Cortex of kidney (tissue), 1 donor: Measurements from ENCODE around the gene NUCB2.

ENCODE experiments used
- DNase-seq: peaks from one replicate; lab custom pipeline; 2025; lab: John Stamatoyannopoulos, UW

Gene NUCB2

DNA sequence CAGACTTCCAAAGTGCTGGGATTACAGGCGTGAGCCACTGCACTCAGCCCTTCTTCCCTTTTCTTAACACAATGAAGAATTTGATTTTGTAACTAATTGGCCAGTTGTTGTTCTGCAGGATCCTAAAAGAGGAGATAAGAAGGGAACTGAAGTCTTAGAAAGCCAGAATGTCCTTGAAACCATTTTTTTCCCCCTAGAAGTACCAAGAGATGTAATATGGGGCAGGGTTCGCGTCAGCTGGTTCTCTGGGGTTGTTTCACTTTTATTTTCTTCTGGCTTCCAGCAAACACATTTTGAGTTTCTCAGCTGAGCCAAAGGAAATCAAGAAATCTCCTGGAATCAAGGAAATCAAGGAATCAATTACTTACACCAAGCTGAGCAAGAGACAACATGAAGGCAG, 7.6 kb upstream of the NUCB2 start:
- DNase-seq = no peak

DNA sequence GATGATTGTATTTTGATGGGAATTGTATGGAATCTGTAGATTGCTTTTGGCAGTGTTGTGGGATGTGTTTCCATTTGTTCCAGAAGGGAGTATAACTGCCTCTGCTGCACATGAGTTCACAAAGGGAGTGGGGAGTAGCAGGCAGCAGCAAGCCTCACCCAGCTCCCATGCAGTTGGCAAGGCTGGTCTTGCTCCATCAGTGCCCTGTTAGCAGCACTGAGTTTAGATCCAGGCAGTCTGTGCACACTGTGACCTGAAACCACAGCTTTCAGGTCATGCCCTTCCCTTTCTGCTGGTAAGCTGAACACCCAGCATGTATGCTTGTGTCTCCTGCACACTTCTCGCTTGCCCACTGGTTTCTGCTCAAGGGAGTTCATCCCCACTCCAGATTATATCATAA, 3.7 kb upstream of the NUCB2 start:
- no peak for DNase-seq

DNA sequence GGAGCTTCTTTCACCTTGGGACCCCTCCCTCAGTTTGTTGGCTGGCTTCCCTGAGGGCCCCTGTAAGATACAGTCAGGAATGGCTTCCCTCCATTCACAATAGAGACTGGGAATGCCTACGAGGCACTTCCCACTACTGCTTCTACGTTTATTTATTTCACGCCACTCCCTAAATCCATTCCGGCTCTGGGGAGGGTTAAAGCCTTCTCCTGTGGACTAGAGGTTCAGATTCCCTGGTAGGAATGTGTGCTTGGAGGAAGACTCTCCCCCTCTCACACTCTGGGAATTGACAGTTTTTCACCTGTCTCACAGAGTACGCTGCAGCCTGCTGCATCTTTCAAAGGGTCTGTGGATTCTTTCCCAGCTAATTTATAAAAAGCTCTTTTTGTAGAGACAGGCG, 3.3 kb upstream of the NUCB2 start:
- DNase-seq = no peak

DNA sequence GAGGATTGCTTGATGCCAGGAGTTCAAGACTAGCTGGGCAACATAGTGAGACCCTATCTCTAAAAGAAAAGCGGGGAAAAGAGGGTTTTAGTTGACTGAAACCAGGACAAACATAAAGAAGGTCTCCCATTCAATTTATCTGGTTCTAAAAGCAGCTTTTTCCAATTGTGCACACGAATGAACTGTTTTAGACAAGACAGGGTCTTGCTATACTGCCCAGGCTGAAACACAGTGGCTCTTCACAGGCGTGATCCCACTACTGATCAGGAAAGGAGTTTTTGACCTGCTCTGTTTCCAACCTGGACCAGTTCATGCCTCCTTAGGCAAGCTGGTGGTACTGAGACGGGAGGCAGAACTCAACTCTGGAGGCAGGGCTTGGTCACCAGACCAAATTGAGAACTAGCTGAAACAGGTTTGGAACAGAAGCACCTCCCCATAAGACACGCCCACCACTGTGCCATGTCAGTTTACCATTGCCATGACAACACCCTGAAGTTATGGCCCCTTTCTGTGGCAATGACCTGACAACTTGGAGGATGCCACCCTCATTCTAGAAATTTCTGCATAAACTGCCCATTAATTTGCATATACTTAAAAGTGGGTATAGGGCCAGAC, 2.8 kb upstream of the NUCB2 start:
- no peak for DNase-seq

DNA sequence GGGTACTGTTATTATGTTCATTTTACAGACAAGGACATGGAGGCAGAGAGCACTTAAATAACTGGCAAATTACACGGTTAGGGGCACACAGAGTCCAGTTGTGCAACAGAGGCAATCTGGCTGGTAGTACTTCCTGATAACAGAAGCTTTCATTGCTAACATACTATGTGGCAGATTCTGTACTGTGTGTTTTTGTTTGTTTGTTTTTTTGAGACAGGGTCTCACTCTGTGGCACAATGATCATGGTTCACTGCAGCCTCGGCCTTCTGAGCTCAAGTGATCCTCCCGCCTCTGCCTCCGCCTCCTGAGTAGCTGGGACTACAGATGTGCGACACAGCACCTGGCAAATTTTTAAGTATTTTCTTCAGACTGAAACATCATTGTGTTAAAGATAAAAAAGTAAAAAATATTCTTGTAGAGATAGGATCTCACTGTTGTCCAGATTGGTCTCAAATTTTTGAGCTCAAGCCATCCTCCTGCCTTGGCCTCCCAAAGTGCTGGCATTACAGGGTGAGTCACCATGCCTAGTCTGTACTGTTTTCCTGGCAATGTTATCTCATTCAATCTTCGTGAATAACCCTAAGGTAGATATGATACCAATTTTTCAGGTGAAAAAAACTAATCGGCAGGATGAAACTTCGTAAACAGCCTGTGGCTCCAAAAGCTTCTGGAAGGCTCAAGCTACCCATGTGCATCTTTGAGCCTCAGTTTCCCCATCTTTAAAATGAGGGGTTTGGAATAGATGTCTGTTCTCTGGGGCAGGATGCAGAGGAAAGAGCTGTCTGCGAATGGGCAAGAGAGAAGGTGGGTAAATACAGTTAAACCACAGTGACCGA, 921 bp upstream of the NUCB2 start:
- no peak for DNase-seq

DNA sequence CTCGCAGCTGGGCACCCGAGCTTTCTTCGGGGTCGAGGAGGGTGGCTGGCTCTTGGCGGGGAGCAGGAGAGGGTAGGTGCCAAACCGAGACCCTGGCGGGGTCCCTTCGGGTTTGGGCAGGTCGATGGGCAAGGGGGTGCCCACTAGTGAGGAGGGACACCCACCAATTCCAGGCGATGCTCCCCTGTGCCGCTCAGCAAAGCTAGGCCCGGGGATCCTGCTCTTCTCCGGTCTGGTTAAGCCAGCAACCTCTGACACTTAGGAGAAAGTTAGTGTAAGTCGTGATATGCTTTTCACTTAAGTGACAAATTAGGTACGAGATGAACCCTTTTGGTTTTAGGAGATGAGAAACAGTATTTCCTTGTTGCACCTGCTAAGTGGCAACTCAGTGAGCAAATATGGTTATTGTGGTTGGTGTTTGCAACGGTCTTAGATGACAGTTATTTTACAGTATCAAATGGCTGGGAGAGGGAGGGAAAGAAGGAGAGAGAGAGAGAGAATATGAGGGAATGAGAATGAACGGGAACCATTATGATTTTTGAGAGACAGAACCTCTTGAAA, 565 bp downstream of the NUCB2 start:
- DNase-seq = no peak

DNA sequence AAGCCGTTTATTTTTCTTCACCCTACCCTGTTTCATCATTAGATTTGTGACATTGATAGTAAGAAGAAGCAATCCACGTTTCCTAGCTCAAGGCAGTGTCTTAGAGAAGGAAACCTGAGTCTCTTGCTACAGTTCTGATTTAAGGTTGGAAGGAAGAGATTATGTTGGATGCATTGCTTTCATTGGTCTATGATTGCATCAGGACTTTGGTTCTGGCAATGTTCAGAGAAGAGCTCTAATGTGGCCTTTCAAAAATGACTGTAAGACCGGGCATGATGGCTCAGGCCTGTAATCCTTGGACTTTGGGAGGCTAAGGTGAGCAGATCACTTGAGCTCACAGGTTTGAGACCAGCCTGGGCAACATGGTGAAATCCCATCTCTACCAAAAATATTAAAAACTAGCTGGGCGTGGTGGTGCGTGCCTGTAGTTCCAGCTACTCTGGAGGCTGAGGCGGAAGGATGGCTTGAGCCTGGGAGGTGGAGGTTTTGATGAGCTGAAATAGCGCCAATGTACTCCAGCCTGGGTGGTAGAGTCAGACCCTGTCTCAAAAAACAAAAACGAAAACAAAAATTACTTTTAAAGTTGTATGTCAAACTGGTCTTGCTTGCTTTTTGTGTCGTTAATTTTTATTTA, 4.1 kb downstream of the NUCB2 start:
- no peak for DNase-seq

DNA sequence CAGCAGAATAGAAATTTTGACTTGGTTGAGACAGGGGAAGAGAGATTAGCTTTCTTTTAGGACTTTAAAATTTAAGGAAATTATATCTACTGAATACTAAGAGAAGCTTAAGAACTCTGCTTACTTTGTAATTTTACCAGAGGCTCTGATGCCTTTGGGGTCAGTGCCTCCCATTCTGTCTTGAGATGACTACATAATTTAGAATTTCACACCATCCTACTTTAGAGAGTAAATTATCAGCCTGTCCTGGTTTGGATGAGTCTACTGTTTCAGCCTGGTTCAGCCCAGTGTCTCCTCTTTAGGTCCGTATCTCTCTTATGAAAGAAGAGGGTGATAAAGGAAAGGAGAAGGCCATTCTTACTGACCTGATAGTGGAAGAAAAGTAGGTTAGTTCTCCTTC, 9.8 kb downstream of the NUCB2 start:
- no peak for DNase-seq

DNA sequence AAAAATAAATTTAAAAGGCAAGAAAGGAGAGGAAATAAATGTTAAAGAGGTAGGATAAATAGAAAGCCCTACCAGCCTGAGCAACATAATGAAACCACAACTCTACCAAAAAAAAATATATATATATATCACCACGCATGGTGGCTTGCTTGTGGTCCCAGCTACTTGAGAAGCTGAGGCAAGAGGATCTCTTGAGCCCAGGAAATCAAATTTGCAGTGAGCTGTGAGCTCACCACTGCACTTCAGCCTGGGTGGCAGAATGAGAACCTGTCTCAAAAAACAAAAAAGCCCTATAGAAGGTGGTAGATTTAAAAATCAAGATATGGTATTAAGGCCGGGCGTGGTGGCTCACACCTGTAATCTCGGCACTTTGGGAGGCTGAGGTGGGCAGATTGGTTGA, 10.5 kb downstream of the NUCB2 start:
- no peak for DNase-seq

DNA sequence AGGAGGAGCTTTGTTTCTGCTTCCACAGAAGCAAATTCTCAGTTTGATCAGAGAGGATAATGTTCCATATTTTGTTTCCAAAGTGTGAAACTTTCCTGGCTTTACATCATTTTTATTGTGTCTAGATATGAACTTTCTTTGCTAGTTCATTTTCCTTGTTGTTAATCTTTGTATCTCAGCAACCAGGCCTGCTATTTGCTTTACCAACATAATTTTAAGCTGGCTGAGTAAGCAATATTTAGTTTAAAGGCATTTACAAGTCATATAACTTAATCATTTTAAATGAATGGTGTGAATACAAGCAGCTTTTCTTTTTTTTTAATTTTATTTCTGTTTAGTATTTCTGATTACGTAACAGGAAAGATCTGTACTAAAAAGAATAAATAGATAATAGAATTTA, 15.2 kb downstream of the NUCB2 start:
- no peak for DNase-seq

DNA sequence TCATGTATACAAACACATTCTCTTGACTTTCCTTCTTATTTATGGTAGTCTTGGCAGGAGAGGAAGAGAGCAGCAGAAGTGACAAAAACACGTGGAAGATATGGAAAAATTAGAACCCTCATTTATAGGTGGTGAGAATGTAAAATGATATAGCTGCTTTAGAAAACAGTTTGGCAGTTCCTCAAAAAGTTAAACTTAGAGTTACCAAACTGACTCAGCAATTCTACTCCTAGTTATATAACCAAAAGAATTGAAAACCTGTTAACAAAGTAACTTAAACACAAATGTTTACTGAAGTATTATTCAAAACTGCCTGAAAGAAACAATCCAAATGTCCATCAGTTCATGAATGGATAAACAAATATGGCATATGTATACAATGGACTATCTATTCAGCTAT, 16.8 kb downstream of the NUCB2 start:
- no peak for DNase-seq

DNA sequence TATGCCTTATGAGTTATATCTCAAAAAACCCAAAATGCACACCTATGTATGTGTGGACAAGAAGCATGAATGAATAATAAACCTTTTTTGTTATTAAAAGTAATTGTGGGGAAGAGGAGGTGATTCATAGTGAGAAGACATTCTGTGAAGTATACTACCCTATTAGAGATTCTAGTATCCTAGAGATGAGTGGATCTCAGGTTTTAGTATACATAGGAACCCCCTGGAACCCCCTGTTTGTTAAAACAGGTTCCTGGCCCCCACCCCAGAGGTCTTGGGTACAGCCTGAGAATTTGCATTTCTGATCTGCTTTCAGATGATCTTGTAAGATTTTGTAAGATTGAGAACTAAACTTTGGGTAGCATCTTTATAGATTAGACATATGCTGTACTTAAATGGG, 17.5 kb downstream of the NUCB2 start:
- no peak for DNase-seq

DNA sequence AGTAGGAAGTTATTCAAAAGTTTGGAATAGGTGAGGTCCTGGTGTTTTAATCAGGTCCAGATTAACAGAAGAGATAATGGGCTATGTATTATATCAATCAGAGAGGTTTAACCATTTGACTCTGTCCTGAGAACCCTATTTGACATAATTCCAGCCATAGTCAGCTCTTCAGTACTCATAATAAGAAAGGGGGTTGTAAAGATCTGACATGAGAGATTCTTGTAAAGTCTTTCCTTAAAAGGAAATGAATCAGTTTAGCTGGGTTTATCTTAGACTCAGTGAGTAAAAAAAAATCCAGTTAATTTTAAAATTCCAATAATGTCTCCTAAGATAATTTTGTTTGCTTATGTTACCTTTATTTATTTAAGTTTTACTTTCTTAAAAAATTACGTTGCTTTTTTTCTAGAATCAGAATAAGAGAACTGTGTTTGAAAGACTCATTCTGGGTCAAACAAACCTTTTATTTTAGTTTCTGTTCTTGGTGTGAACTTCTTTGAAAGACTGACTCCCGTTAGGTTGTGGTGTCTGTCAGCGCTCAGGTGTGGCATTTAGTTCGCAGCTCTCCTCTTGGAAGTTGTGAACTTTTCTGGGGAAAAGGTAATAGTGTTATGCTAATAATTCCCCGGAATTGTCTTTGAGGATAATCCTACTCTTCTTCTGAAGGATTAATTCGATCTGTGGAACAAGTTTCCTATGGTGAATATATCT, 20.5 kb downstream of the NUCB2 start:
- no peak for DNase-seq

DNA sequence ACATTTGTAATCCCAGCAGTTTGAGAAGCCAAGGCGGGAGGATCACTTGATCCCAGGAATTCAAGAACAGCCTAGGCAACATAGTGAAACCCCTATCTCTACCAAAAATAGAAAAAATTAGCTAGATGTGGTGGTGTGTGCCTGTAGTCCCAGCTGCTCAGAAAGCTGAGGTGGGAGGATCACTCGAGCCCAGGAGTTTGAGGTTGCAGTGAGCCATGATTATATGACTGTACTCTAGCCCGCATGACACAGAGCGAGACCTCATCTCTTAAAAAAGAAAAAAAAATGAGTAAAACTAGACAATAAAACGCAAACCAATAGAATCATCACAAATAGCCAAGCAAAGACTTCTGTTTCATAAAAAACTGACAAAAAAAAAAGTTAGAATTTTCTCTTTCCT, 21.8 kb downstream of the NUCB2 start:
- no peak for DNase-seq

DNA sequence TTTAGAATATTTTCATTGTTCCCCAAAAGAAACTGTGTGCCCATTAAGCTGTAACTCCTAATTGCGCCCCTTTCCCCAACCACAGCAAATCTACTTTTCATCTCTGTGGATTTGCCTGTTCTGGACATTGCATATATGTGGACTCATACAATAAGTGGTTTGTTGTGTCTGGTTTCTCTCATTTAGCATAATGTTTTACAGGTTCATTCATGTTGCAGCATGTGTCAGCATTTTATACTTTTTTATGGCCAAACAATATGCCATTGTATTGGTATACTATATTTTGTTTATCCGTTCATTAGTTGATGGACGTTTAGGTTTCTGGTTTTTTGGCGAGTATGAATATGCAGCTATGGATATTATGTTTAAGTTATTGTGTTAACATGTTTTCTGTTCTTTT, 23.8 kb downstream of the NUCB2 start:
- DNase-seq = no peak

DNA sequence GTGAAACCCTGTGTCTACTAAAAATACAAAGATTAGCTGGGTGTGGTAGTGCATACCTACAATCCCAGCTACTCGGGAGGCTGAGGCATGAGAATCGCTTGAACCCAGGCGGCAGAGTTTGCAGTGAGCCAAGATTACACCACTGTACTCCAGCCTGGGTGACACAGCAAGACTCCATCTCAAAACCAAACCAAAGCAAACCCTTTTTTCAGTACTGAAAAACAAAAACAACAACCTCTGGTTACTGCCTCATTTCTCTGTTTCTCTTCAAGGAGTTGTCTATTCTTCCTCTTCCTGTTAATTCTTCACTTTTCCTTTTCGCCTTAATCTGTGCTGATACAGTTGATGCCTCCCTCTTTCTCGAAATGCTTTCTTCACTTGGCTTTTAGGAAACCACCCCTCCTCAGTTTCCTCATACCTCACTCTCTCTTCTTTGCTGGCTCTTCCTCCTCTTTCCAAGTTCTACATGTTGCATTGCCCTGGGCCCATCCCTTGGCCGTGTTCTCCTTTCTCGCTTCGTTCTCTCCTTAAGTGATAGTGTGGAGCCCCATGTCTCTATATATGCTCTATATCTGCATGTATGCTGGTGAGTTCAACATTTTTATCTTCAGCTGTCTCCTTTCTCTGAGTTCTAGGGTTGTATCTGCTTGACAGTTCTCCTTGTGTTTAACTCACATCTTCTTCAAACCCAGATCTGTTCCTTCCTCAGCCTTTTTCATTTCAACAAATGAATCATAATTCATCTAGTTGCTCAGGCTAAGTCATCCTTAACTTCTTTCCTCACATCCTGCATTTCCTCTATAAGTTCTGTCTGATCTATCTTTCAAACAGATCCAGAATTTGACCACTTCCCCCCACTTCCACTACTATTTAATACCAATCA, 37.1 kb downstream of the NUCB2 start:
- DNase-seq = no peak

DNA sequence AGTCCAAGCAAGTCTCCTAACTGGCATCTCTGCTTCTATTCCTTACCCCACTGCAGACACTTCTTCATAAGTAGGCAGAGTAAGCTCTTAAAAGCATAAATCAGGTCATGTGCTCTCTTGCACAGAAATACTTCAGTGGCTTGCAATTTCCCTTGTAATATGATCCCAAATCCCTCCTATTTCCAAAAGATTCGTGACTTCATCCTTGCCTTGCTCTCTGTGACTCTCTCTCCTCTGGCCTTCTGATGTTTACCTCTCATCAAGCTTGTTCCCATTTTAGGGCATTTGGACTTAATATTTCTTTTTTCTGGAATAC, 37.7 kb downstream of the NUCB2 start:
- DNase-seq = no peak

DNA sequence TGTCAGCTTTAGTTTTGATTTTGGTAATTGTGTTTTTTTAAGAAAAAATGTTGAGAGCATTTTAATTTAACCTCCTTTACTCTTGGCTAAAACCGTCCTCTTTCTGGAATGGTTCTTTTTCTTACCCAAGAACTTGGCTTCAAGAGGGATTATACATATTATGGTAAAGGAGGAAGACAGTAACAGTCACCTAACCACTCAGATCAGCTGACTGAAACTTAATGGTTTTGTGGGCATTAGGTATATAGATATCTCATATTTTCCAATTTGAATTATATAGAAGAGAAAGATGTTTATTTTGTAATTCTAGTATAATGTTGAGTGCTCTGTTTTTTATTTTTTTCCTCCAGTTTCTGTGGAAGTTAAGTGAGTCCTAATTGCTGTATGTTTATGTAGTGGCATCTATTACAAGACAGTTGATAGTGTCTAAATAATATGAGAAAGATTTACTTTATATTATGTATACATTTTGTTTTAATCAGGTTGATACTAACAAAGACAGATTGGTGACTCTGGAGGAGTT, 38.4 kb downstream of the NUCB2 start:
- no peak for DNase-seq

DNA sequence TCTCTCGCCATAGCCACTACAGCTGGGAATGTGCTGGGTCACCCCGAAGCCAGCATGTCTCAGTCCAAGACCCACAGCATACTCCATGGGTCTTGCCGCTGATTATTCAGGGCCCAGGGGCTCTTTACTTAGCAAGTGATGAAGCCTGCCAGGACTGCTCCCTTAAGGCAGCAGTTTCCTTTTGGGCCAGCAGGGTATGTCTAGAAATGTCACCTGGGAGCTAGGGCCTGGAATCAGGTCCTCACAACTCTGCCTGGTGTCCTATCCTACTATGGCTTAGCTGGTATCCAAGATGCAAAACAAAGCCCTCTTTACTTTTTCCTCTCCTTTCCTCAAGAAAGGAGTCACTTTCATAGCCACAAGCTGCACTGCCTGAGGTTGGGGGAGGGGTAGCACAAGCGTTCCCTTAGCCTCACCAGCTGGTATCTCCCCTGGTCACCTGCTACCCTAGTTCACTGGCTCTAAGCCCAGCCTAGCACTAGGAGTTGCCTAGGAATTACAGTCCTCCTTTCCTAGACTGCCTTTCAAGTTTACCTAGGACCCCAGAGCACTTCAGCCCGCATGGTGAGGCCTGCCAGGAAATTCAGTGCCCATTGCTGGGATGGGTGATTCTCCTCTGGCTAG, 52.4 kb downstream of the NUCB2 start:
- no peak for DNase-seq

DNA sequence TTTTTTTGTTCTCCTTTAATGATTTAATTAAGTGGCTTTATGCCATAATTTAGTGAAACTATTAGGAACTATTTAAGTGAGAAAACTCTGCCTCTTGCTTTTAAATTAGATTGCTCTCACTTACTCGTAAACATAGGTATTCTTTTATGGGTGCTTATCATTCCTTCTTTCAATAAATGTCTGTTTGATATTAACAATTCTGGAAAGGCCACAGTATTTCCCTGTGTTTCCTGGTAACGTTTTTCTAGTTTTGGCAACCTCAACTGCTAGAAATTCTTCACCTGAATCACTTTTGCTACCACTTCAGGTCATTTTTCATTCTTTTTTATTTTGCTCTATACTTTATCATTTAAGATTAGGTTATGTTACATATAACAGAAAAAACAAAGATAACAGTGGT, 55.1 kb downstream of the NUCB2 start:
- no peak for DNase-seq
